Kasumi-1 (cell line): ENCODE measurements around the gene VGF.
"Not testable (repeated sequence)": the region's sequence is repeated elsewhere in the genome, so short reads cannot be mapped to it uniquely, and the experiment has no call there.

Experiments
- DNase-seq, 2 experiments: peaks; one replicate each; lab custom pipeline; 2025; lab: John Stamatoyannopoulos, UW

Gene VGF

DNA sequence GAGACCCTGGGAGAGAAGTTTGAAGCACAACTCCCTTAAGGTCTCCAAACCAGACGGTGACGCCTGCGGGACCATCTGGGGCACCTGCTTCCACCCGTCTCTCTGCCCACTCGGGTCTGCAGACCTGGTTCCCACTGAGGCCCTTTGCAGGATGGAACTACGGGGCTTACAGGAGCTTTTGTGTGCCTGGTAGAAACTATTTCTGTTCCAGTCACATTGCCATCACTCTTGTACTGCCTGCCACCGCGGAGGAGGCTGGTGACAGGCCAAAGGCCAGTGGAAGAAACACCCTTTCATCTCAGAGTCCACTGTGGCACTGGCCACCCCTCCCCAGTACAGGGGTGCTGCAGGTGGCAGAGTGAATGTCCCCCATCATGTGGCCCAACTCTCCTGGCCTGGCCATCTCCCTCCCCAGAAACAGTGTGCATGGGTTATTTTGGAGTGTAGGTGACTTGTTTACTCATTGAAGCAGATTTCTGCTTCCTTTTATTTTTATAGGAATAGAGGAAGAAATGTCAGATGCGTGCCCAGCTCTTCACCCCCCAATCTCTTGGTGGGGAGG lies 27.6 kb downstream of the VGF start:
- DNase-seq = no peak

DNA sequence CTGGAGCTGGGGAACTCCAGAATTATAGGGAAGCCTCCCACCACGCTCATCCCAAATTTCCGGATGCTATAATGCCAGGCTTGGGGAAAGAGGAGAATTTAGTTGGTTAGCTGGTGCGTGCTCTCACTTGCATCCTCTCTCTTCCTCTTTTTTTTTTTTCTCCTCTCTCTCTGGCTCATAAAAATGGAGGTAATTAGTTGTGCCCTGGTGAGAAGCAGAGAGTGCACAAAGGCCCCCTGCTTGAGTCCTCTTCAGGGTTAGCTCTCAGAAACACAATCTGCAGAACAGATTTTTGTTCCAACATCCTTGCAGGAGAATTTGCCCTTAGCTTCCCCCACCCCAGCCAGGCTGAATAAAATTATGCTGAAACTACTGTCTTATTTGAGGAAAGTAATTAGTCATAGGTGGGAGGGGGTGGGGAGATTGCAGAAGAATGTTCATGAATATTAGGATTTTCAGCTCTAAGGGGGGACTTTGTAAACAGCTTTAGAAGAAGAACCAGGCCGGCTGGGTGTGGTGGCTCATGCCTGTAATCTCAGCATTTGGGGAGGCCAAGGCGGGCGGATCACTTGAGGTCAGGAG lies 30.9 kb downstream of the VGF start:
- DNase-seq = no peak

DNA sequence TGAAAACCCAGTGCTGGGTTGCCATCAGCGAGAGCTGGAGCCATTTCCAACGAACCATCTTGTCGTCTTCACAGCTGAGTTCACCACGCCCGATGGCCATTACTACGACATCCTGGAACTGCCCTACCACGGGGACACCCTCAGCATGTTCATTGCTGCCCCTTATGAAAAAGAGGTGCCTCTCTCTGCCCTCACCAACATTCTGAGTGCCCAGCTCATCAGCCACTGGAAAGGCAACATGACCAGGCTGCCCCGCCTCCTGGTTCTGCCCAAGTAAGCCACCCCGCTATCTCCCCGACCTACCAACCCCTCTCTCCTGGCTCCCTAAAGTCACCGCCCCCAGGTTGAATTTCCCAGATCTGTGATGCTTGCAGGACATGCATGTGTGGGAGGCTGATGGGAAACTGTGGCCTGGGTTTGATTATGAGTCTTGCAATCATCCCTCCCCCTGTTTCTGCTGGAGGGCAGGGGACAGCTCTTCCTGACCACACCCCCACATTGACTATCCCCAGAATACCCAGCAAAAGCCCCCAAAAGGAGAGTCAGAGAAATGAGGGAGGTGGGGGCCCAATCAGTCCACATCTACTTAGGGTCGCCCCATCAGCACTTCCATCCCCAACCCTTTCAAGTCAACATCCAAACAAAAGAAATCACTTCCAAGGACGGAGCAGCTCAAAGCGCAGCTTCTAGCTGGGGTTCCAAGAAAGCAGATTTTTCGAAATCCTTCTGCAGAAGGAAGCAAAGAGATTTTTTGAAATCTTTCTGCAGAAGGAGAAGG lies 31.6 kb downstream of the VGF start:
- DNase-seq = no peak

DNA sequence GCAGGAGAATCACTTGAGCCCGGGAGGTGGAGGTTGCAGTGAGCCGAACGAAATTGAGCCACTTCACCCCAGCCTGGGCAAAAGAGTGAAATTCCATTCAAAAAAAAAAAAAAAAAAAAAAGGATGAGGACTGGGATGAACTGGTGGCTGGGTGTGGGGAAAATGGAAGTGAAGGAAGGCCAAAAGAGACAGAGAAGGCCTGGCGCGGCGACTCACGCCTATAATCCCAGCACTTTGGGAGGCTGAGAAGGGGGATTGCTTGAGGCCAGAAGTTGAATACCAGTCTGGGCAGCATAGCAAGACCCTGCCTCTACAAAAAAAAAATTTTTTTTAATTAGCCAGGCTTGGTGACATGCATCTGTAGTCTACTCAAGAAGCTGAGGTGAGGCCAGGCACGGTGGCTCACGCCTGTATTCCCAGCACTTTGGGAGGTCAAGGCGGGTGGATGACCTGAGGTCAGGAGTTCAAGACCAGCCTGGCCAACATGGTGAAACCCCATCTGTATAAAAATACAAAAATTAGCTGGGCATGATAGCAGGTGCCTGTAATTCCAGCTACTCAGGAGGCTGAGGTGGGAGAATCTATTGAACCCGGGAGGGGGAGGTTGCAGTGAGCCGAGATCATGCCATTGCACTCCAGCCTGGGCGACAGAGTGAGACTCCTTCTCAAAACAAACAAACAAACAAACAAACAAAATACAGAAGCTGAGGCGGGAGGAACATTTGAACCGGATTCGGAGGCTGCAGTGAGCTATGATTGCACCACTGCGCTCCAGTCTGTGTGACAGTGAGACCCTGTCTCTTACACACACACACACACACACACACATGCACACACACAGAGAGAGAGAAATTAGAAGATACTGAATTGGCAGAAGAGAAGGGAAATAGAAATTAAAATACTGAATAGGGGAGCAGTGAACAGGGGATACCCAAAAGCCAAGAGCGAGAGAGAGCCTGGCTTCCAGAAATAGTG lies 32.5 kb downstream of the VGF start:
- DNase-seq = not testable (repeated sequence)

DNA sequence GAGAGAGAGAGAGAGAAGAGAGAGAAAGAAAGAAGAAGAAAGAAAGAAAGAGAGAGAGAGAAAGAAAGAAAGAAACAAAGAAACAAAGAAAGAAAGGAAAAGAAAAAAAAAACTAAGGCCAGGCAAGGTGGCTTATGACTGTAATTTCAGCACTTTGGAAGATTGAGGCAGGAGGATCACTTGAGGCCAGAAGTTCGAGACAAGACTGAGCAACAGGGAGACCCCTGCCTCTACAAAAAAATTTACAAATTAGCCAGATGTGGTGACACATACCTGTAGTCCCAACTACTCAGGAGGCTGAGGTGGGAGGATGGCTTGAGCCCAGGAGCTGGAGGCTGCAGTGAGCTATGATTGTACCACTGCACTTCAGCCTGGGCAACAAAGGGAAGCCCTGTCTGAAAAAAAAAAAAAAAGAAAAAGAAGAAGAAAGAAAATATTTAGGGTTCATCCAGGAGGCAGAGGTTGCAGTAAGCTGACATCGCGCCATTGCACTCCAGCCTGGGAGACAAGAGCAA lies 35.7 kb downstream of the VGF start:
- DNase-seq = no peak

DNA sequence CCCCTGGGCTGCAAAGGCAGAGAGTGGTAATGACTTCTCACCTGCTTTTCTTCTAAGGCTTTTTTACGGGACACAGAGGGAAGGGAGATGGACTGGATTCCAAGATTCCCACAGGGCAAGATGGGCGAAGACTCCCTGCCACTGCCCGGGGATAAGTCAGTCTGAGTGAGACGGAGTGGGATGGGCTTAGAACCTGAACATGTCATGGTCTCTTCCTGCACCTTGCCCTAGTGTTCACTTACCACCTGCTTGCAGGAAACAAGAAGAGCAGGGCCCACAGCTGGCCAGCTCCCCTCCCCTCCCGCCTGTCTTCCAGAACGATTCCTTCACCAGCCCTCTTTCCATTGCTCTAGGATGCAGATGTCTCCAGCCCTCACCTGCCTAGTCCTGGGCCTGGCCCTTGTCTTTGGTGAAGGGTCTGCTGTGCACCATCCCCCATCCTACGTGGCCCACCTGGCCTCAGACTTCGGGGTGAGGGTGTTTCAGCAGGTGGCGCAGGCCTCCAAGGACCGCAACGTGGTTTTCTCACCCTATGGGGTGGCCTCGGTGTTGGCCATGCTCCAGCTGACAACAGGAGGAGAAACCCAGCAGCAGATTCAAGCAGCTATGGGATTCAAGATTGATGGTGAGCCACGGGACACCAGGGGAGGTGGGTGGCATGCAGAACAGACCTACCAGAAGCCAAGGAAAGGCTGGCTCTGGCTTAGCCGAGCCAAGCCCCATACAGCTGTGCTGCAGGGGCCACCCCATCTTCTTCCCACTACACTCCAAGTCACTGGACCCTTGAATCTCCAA lies 37.1 kb downstream of the VGF start:
- no peak for DNase-seq

DNA sequence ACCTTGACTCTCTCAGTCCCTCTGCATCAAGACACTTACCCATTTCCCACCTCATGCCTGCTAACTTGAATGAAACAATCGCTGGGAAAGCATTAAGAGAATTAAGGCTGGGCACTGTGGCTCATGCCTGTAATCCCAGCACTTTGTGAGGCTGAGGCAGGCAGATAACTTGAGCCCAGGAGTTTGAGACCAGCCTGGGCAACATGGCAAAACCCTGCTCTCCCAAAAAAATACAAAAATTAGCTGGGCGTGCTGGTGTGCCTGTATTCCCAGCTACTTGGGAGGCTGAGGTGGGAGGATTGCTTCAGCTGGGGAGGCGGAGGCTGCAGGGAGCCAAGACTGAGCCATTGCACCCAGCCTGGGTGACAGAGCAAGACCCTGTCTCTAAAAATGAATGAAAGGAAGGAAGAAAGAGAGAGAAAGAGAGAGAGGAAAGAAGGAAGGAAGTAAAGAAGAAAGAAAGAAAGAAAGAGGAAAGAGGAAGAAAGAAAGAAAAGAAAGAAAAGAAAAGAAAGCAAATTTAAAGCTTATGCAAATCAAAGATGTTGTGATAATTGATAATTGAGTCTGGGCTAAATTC lies 37.8 kb downstream of the VGF start:
- DNase-seq = no peak

DNA sequence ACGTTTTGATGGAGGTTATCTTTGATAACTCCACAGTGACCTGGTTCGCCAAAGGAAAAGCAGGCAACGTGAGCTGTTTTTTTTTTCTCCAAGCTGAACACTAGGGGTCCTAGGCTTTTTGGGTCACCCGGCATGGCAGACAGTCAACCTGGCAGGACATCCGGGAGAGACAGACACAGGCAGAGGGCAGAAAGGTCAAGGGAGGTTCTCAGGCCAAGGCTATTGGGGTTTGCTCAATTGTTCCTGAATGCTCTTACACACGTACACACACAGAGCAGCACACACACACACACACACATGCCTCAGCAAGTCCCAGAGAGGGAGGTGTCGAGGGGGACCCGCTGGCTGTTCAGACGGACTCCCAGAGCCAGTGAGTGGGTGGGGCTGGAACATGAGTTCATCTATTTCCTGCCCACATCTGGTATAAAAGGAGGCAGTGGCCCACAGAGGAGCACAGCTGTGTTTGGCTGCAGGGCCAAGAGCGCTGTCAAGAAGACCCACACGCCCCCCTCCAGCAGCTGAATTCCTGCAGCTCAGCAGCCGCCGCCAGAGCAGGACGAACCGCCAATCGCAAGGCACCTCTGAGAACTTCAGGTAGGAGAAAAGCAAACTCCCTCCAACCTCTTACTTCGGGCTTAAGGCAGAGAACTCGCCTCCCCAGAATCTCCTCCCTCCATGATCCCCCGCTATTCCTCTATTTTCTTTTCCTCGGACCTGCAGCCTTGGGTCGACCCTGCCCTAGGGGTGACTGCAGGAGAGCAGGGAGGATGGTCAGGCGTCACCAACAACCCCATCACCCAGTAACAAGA lies 38.5 kb downstream of the VGF start, which contains the start of gene SERPINE1:
SERPINE1 (plus strand) TSS at position 454 of the 809 bp plus-strand sequence. CDS start 1,290 bp downstream, outside the sequence.
- peak; percentile 38 to 60 for DNase-seq

DNA sequence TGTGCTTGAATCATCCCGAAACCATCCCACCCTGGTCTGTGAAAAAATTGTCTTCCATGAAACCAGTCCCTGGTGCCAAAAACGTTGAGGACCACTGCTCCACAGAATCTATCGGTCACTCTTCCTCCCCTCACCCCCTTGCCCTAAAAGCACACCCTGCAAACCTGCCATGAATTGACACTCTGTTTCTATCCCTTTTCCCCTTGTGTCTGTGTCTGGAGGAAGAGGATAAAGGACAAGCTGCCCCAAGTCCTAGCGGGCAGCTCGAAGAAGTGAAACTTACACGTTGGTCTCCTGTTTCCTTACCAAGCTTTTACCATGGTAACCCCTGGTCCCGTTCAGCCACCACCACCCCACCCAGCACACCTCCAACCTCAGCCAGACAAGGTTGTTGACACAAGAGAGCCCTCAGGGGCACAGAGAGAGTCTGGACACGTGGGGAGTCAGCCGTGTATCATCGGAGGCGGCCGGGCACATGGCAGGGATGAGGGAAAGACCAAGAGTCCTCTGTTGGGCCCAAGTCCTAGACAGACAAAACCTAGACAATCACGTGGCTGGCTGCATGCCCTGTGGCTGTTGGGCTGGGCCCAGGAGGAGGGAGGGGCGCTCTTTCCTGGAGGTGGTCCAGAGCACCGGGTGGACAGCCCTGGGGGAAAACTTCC lies 39.2 kb downstream of the VGF start:
- no peak for DNase-seq

DNA sequence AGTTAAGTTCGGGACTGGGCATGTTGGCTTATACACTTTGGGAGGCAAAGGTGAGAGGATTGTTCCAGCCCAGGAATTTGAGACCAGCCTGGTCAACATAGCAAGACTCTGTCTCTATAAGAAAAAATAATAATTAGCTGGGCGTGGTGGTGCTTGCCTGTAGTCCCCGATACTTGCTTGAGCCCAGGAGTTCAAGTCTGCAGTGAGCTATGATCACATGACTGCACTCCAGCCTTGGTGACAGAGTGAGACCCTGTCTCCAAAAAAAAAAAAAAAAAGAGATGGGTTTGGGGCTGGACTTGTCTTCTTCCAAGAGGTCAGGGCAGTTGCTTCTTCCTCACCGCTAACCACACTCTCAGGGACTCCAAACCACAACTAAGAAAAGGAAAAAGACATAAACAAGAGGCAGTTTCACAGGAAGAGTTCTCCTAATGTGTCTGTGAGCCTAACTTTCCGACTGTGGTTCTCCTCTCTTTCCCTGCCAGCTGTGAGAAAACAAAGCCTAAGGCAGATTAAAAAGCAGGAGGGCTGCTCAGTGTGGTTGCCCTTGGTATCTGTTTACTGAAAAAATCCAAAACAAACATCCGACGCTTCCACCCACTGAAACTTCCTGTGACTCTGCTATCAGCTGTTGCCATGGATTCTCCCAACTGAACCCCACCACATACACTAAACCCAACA lies 40.9 kb downstream of the VGF start:
- DNase-seq = peak; percentile 12 to 22

DNA sequence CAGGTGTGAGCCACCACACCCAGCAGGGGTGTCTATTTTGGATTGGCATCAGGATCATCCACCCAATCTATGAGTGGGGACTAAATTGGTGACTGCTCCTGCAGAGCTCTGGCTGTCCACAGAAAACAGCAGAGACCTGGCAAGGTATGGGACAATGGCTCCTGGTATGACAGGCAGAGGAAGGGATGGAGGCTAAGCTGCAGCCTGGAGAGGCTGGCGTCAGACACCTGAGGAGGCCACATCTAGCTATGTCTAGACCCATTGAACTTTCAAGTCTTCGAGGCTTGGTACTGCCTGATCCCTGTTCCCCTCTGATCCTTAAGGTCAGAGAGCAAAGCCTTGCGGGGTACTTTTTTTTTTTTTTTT lies 41.7 kb downstream of the VGF start:
- no peak for DNase-seq

DNA sequence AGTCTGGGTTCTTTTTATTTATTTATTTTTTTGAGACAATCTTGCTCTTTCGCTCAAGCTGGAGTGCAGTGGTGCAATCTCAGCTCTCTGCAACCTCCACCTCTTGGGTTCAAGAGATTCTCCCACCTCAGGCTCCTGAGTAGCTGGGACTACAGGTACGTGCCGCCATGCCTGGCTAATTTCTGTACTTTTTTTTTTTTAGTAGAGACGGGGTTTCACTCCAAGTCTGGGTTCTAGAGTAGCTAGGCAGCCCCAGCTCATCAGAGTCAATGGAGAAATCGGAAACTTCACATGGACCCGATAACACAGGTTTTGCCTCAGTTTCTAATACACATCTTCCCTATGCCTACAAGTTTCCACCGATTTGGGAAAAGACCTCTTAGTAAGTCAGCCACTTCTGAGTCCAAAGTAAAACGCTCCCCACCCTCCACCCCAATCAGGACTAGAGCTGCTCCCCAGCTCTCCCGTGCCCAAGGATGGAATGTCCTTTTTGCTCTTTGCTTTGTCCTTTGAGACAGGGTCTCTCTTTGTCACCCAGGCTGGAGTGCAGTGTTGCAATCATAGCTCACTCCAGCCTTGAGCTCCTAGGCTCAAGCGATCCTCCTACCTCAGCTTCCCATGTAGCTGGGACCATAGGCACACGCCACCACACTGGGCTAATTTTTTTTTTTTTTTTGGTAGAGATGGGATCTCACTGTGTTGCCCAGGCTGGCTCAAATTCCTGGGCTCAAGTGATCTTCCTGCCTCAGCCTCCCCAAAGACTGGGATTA lies 42.3 kb downstream of the VGF start:
- DNase-seq = no peak

DNA sequence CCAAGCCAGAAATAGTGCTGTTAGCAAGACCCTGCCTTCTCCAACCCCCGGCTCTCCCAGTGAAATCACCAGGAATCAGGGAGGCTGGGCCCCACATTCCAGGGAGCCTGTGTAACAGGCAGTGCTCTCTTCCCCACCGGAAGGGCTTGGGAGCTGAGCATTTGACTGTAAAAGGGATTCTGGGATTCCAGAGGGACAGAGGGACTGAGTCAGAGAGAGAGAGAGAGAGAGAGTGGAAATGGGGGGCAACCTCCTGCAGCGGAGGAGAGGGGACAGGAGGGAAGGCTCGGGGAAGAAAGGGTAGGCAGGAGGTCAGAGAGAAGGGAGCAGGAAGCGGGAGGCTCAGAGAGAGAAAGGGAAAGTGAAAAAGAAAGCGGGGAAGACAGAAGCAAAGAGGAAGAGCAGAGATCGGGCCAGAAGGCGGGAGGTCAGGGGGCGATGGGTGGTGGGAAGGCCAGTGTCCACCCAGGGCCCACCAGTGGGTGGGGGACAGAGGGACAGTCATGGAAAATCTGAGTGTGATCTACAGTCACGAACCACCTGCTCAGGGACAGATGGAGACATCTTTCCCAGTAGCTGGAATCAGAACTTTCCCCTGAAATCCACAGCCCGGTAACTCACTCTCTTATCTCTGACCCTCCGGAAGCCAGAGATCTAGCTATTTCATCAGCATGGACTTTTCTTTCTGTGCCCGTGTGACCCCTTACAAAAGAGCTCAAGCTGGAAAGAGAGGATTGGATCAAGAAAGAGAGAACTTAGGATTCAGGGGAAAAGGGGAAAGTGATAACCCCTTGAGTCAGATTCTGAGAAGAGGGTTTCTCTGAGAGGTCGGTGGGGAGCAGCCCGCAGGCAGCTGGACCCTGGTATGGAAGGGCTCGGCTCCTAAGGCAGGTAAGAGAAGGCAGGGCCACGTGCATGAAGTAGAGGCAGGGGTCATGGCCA lies 43.1 kb downstream of the VGF start:
- DNase-seq = no peak

DNA sequence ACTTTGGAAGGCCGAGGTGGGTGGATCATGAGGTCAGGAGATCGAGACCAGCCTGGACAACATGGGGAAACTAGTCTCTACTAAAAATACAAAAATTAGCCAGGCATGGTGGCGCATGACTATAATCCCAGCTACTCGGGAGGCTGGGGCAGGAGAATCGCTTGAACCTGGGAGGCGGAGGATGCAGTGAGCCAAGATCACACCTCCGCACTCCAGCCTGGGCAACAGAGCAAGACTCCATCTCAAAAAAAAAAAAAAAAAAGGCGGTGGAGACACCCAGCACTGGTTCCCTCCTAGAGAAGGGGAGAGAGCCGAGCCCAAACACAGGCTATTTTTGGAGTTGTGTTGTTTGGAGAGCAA lies 43.8 kb downstream of the VGF start:
- DNase-seq = not testable (repeated sequence)

DNA sequence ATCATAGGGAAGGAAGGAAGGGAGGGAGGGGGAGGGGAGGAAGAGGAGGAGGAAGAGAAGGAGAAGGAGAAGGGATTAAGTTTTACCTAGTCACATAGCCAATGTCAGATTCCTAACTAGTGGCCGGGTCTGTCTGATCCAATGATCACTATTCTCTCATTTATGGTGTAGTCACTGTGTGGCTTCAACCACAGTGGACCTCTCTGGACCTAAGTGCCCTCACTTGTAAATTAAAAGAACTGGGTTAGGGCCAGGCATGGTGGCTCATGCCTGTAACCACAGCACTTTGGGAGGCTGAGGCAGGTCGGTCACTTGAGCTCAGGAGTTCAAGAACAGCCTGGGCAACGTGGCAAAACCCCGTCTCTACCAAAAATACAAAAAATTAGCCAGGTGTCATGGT lies 45.1 kb downstream of the VGF start:
- no peak for DNase-seq

DNA sequence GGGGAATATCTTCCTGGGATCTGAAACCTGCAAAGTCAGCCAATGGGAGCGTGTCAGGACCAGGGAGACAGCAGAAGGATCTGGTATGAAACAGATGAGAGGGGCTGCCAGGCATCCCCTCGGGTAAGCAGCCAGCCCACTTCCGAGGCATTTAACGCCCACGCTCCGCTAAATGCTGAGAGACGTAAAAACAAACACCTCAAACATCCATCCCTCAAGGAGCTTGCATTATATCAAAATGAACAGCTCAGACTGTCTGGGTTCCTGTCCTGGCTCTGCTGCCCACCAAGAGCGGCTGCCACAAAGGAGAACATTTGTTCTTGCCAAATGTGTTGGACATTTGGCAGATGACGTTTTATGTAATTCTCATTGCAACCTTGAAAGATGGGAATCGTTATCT lies 45.5 kb downstream of the VGF start:
- DNase-seq = no peak

DNA sequence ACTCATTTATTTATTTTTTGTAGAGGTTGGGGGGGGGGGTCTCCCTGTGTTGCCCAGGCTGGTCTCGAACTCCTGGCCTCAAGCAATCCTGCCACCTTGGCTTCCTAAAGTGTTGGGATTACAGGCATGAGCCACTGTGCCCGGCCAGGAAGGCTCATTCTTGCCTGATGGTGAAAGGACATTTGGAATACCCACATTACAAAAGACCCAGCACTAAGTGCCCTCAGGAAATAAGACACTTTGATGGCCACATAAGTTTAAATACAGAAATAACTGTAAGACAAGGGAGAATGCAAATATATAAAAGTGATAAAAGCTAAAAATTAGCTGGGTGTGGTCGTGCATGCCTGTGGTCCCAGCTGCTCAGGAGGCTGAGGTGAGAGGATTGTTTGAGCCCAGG lies 46.5 kb downstream of the VGF start:
- DNase-seq = no peak
